Vagina (tissue), 2 donors: ENCODE data around the gene ZNF446.

Source experiments
- POLR2A ChIP-seq, 2 donors: fragments of 450-650 bp; IDR thresholded peaks; one replicate each; pipeline ENCODE4 v1.6.1; 2017; ENCODE audit warnings: antibody characterized with exemption in 2 of 2, mild to moderate bottlenecking in 2 of 2, moderate library complexity in 2 of 2
- TF ChIP-seq, protein P1 (sequence below), 3 experiments: fragments of 450-650 bp in 2 of 3; fragments of 200-600 bp in 1 of 3; sonication (generic) in 1 of 3; IDR thresholded peaks; one replicate each; pipeline ENCODE4 v1.5.1; 2017 to 2019; ENCODE audit warnings: antibody characterized with exemption in 3 of 3, mild to moderate bottlenecking in 2 of 3, moderate library complexity in 2 of 3

DNA sequence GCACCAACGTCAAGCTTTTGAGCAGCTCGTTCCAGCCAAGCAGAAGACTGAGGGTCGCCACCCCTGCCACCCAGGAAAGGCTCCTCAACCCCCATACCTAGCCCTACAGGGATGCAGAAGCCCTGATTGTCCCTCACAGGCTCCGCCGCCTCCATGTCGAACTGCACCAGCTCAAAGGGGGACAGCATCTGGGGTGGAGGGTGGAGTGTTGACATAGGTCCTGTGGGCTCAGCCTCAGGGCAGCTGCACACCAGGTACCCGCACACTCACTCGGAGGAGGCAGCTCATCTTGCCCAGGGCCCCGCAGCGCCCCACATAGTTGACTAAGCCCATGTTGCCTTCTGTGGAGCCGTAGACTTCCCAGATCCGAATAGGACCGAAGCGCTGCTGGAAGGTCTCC lies 24.1 kb downstream of the ZNF446 start:
- TF ChIP-seq, protein P1, sequence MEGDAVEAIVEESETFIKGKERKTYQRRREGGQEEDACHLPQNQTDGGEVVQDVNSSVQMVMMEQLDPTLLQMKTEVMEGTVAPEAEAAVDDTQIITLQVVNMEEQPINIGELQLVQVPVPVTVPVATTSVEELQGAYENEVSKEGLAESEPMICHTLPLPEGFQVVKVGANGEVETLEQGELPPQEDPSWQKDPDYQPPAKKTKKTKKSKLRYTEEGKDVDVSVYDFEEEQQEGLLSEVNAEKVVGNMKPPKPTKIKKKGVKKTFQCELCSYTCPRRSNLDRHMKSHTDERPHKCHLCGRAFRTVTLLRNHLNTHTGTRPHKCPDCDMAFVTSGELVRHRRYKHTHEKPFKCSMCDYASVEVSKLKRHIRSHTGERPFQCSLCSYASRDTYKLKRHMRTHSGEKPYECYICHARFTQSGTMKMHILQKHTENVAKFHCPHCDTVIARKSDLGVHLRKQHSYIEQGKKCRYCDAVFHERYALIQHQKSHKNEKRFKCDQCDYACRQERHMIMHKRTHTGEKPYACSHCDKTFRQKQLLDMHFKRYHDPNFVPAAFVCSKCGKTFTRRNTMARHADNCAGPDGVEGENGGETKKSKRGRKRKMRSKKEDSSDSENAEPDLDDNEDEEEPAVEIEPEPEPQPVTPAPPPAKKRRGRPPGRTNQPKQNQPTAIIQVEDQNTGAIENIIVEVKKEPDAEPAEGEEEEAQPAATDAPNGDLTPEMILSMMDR (IDR thresholded peaks at IDR 0.05), result no peak
- TF ChIP-seq POLR2A (IDR thresholded peaks at IDR 0.05), result no peak
